ENCODE results near the gene RNF168. TPM values are rescaled to one million over a fixed set of nuclear protein-coding genes. Genes with fewer than 3 reads are reported as not detected.

RNF168 gene
- 14.7 and 23.0 TPM in 2 replicates for total RNA-seq

GRCh38 chr3:196503196-196504076, at the start of gene RNF168:
Gene RNF168 (minus strand): TSS chr3:196503768. CDS start chr3:196503173, 595 bp downstream.

GRCh38 chr3:196514913-196515621, 11.5 kb upstream of the RNF168 start, which contains the start of gene SMCO1:
Gene SMCO1 (minus strand): TSS chr3:196515346. CDS start chr3:196515209, 137 bp downstream.

GRCh38 chr3:196432137-196432879, 71.3 kb downstream of the RNF168 start, which contains the start of gene UBXN7:
Gene UBXN7 (minus strand): TSS chr3:196432427. CDS start chr3:196432399, 28 bp downstream.

Other genes starting within 250 kb of the RNF168 start
- gene PCYT1A, start 216.0 kb downstream of the RNF168 start, total RNA-seq, result 57.8 and 98.3 TPM in 2 replicates
- gene DYNLT2B, start 185.5 kb downstream of the RNF168 start, total RNA-seq, result 7.0 and 12.5 TPM in 2 replicates
- gene TM4SF19, start 165.4 kb downstream of the RNF168 start, total RNA-seq, result not detected in 2 replicates
- 14.4 and 18.6 TPM in 2 replicates for gene UBXN7, start 71.3 kb downstream of the RNF168 start, total RNA-seq
- gene SMCO1, start 11.6 kb upstream of the RNF168 start, total RNA-seq, result 0.19 and 0.28 TPM in 2 replicates
- gene WDR53, start 64.8 kb upstream of the RNF168 start, total RNA-seq, result 7.0 and 9.6 TPM in 2 replicates
- 8.2 and 15.7 TPM in 2 replicates for gene FBXO45, start 64.9 kb upstream of the RNF168 start, total RNA-seq
- gene NRROS, start 135.9 kb upstream of the RNF168 start, total RNA-seq, result 0.58 and 0.85 TPM in 2 replicates
- gene CEP19, start 208.5 kb upstream of the RNF168 start, total RNA-seq, result 3.3 and 5.1 TPM in 2 replicates
- 22.0 and 34.1 TPM in 2 replicates for gene PIGX, start 208.6 kb upstream of the RNF168 start, total RNA-seq
- 33.2 and 37.2 TPM in 2 replicates for gene PAK2, start 236.1 kb upstream of the RNF168 start, total RNA-seq

Data from regular cardiac myocyte (primary cell).